ENCODE data around the gene ATP8B3. TPM values are rescaled to one million over a fixed set of nuclear protein-coding genes. Genes with fewer than 3 reads are reported as not detected.
A peak's percentile ranks its signal among the peaks of the same experiment; 100 is the strongest.
"Not testable (repeated sequence)": the region's sequence is repeated elsewhere in the genome, so short reads cannot be mapped to it uniquely, and the experiment has no call there.

The ATP8B3 gene
- total and polyA plus RNA-seq, 3 experiments from 2014 or later = 0.97 to 2.4 (median 1.6) TPM

DNA sequence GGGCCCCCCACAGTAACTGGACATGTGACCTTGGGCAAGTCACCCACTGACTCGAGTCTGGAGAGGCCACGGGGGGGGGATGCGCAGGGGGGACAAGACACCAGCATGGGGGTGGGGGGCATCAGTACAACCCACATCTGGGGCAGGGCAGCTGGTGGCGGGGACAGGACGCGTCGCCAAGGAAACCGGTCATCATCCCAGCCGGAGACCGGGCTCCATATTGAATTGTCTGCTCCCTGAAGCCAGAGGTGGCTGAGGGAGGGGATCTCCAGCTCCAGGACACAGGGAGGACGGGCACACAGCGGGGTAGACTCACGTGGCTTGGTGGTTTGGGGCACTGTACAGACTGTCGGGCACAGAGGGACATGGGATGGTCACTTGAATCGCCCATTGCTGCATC, 47.3 kb downstream of the ATP8B3 start:
- Mint-ChIP-seq H3K4me1 (no peaks in the 10 kb centered on the region), H3K27me3 (peaks cover 52 to 67% of the 10 kb centered on the region in 2 donors), H3K4me3 (peak overlapping the region in 1 of 7 donors; percentile 13), H3K27ac (no peak overlapping the region), H3K9me3 (no peaks in the 10 kb centered on the region), H3K36me3 (no peaks in the 10 kb centered on the region)
- ChIA-PET CTCF (interaction anchor here (0.8 to 1.1 kb wide), 2 partner anchors 92 to 218 kb away, joined by 4 read pairs; no protein-coding TSS in a partner anchor), POLR2A (no interaction called here)
- H3K4me1 ChIP-seq (ENCODE audit: insufficient read depth, low read length) = peaks cover 8% of the 10 kb centered on the region
- no peaks in the 10 kb centered on the region for H3K36me3 ChIP-seq (ENCODE audit: insufficient read depth, low read length)
- H3K4me3 ChIP-seq (ENCODE audit: low read length) = no peak overlapping the region
- H3K27ac ChIP-seq (ENCODE audit: low read depth, low read length) = no peak overlapping the region
- peaks cover 53% of the 10 kb centered on the region for H3K27me3 ChIP-seq (ENCODE audit: insufficient read depth, low read length, poor library complexity, severe bottlenecking)
- DNase-seq = no peak
- no peaks in the 10 kb centered on the region for H3K9me3 ChIP-seq (ENCODE audit: low read length)

DNA sequence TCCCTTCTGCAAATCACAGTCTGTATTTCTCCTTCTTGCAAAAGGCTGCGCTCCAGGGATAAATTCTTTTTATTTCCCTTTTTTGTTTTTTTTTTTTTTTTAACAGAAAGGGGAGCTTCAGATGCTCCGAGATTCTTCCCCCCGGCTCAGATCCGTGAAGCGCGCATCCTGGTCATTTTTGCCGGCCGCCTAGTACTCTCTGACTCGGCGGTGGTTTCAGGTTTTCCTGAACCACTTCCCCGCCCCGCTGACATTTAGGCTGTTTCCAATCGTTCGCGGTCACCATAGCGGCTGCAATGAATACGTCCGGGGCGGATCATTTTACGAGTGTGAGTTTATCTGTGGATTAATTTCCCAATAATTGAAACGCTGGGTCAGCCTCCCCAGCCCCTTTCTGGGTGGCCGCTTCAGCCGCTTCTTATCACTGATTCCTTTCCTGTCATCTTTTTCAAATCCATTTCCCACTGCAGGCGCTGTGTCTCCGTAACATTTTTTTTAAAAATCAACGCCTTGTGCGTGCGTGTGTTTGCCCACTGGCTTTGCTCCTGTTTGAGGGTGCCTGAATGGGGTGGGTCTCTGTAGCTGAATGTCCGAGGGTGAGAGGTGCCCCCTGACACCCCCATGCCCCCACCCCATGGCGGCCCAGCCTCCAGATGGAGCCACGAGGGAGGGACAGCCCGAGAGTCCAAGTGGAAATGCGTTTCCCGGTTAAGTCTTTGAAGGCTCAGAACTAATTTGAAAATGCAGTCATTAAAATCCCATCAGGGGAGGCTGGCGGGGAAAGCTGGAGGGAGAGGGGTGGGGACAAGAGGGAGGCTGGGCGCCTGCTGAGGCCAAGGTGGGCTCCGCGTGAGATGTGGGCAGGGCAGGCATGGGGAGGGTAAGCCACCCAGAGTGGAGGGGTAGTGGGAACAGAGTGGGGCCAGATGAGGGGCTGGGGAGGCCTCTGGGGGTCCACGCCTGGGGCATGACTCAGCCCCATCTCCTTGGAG, 48.1 kb downstream of the ATP8B3 start:
- Histone ChIP-seq H3K27ac (ENCODE audit: low read depth, low read length) (no peak overlapping the region), H3K9me3 (ENCODE audit: low read length) (no peaks in the 10 kb centered on the region), H3K4me3 (ENCODE audit: low read length) (no peak overlapping the region), H3K4me1 (ENCODE audit: insufficient read depth, low read length) (peaks cover 8% of the 10 kb centered on the region), H3K36me3 (ENCODE audit: insufficient read depth, low read length) (no peaks in the 10 kb centered on the region), H3K27me3 (ENCODE audit: insufficient read depth, low read length, poor library complexity, severe bottlenecking) (peaks cover 58% of the 10 kb centered on the region)
- Mint-ChIP-seq H3K27ac (peak overlapping the region in 1 of 8 donors; percentile 10), H3K9me3 (no peaks in the 10 kb centered on the region), H3K4me1 (no peaks in the 10 kb centered on the region), H3K36me3 (no peaks in the 10 kb centered on the region), H3K4me3 (no peak overlapping the region), H3K27me3 (peaks cover 53 to 69% of the 10 kb centered on the region in 2 donors)
- ChIA-PET CTCF (interaction anchor here (1.1 kb wide), 1 partner anchor 218 kb away, joined by 4 read pairs; no protein-coding TSS in a partner anchor), POLR2A (interaction anchor here (0.6 kb wide), 1 partner anchor 292 kb away, joined by 4 read pairs; no protein-coding TSS in a partner anchor)
- no peak for DNase-seq

DNA sequence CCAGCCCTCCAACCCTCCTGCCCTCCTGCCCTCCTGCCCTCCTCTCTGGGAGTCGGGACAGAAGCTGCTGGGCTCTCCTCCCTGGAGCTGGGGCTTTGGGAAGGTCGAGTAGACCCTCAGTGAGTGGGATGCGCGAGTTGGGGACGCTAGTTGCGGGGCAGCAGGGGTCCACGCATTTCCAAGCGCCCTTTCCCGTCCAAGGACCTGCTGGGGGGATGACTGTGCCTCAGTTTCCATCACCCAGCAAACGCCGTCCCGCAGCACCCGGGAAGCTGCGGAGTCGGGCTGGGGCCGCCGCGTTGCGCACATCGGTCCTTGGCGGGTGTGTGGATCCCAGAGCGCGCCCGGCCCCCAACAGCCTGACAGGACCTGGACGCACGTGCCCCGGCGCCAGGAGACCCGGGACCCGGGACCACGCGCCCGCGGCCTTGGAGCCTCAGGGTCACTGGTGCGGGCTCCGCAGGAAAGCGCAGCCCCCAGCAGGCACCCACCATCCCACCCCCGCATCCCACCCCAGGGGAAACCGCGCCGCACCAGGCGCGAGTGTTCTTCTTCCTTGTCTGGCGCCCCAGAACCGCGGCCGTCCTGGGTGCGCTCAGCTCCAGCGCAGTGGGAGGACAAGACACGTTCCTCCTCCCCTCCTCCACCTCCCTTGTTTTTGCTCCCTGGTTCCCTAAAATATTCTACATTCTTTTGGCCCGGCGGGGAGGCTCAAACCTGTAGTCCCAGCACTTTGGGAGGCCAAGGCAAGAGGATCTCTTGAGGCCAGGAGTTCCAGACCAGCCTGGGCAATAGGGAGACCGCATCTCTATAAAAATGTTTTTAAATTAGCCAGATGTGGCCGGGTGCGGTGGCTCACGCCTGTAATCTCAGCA, 49.6 kb downstream of the ATP8B3 start:
- H3K4me1 ChIP-seq (ENCODE audit: insufficient read depth, low read length) = peaks cover 5% of the 10 kb centered on the region
- H3K9me3 ChIP-seq (ENCODE audit: low read length) = no peaks in the 10 kb centered on the region
- no peak overlapping the region for H3K4me3 ChIP-seq (ENCODE audit: low read length)
- ChIA-PET POLR2A (no interaction called here), CTCF (no interaction called here)
- Mint-ChIP-seq H3K9me3 (no peaks in the 10 kb centered on the region), H3K4me3 (no peak overlapping the region), H3K27me3 (peaks cover 53 to 61% of the 10 kb centered on the region in 2 donors), H3K36me3 (no peaks in the 10 kb centered on the region), H3K4me1 (no peaks in the 10 kb centered on the region), H3K27ac (no peak overlapping the region)
- DNase-seq = no peak
- H3K36me3 ChIP-seq (ENCODE audit: insufficient read depth, low read length) = no peaks in the 10 kb centered on the region
- H3K27me3 ChIP-seq (ENCODE audit: insufficient read depth, low read length, poor library complexity, severe bottlenecking) = peaks cover 54% of the 10 kb centered on the region
- H3K27ac ChIP-seq (ENCODE audit: low read depth, low read length) = no peak overlapping the region

DNA sequence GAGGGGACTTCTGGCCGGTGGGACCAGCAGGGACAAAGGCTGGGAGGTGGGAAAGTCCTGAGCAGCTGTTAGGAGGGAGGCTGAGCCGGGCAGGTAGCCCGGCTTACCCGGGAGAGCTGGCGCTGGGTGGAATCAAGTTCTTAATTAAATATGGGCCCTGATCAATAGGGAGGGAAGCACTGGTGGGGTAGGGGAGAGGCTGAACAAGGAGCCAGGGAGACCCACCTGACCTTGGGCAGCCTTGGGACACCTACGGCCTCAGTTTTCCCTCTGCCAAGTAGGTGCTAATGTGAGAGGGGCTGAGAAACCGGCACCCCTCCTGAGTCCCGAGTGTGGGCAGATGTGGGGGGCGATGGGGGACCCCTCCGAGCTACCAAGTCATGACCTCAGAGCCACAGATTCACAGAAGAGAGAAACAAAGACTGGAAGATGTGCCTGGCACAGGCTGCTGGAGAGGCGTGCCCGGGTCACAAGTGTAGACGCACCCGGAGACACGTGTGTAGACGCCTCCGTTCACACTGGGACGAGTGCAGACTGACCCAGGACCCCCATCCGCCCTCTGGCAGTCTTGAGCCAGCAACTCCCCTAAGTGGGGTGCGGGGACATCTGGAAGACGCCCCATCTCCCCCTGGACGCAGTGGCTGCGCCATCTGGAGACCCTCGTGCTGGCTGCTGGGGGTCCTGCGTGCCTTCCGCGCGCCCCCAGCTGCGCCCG, 50.4 kb downstream of the ATP8B3 start:
- peaks cover 54% of the 10 kb centered on the region for H3K27me3 ChIP-seq (ENCODE audit: insufficient read depth, low read length, poor library complexity, severe bottlenecking)
- no peak overlapping the region for H3K27ac ChIP-seq (ENCODE audit: low read depth, low read length)
- peaks cover 2 to 6% (median 3%) of the 10 kb centered on the region in 3 donors for H3K4me1 Mint-ChIP-seq
- no peaks in the 10 kb centered on the region for H3K9me3 Mint-ChIP-seq
- ChIA-PET CTCF (no interaction called here), POLR2A (no interaction called here)
- no peaks in the 10 kb centered on the region for H3K36me3 ChIP-seq (ENCODE audit: insufficient read depth, low read length)
- H3K27me3 Mint-ChIP-seq = peaks cover 56 to 59% of the 10 kb centered on the region in 2 donors
- H3K4me3 Mint-ChIP-seq = no peak overlapping the region
- DNase-seq = no peak
- H3K4me1 ChIP-seq (ENCODE audit: insufficient read depth, low read length) = no peaks in the 10 kb centered on the region
- H3K9me3 ChIP-seq (ENCODE audit: low read length) = no peaks in the 10 kb centered on the region
- H3K27ac Mint-ChIP-seq = peak overlapping the region in 1 of 8 donors; percentile 18
- H3K36me3 Mint-ChIP-seq = no peaks in the 10 kb centered on the region
- H3K4me3 ChIP-seq (ENCODE audit: low read length) = no peak overlapping the region

DNA sequence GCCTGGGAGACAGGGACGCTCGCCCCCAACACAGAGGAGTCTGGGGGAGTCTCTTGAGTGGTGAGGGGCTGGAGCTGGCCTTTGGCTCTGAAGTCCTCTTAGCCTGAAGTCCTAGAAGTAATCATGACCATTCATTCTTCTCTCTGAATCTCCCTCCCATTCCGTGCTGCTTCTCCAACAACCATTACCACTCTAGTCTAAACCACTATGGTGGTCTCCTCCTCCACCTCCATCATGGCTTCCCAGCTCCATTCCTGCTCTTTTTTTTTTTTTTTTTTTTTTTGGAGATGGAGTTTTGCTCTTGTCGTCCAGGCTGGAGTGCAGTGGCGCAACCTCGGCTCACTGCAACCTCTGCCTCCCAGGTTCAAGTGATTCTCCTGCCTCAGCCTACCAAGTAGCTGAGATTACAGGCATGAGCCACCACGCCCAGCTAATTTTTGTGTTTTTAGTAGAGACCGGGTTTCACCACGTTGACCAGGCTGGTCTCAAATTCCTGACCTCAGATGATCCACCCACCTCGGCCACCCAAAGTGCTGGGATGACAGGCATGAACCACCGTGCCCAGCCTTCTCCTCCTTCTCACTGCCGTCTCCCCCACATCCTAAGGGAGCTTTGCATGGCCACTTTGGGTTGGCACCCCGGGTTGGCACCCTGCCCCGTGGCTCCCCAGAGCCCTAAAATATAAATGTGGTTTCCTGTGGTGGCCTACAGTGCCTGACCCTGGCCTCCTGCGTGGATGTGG, 51.1 kb downstream of the ATP8B3 start:
- H3K9me3 ChIP-seq (ENCODE audit: low read length); DNase-seq; H3K36me3 Mint-ChIP-seq; H3K4me1 Mint-ChIP-seq; H3K4me3 ChIP-seq (ENCODE audit: low read length); POLR2A ChIA-PET; H3K27ac Mint-ChIP-seq; H3K9me3 Mint-ChIP-seq; H3K36me3 ChIP-seq (ENCODE audit: insufficient read depth, low read length); H3K27ac ChIP-seq (ENCODE audit: low read depth, low read length); H3K4me3 Mint-ChIP-seq; H3K4me1 ChIP-seq (ENCODE audit: insufficient read depth, low read length): not testable (repeated sequence)
- peaks cover 54% of the 10 kb centered on the region for H3K27me3 ChIP-seq (ENCODE audit: insufficient read depth, low read length, poor library complexity, severe bottlenecking)
- peaks cover 58 to 63% of the 10 kb centered on the region in 2 donors for H3K27me3 Mint-ChIP-seq
- CTCF ChIA-PET = interaction anchor here (1.0 to 1.2 kb wide), 2 partner anchors 9 to 215 kb away, joined by 4 read pairs; no protein-coding TSS in a partner anchor

DNA sequence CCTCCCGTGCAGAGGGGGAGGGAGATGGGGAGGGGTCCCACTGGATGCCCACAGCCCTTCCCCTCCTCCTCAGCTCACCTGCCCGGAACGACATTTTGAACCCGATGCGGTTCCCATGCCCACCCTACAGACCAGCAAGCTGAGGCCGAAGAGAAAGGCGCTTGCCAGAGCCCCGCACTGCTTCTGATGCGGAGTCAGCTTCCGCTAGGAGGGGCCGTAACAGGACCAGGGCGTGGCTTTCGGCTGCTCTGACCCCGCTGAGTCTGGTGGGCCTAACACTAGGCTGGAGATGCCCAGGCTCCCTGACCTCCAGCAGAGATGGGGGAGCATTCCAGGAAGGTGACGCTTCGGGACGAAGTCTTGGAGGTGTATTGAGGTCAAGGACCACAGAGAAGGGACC, 52.1 kb downstream of the ATP8B3 start:
- Histone ChIP-seq H3K9me3 (ENCODE audit: low read length) (no peaks in the 10 kb centered on the region), H3K27me3 (ENCODE audit: insufficient read depth, low read length, poor library complexity, severe bottlenecking) (peaks cover 50% of the 10 kb centered on the region), H3K27ac (ENCODE audit: low read depth, low read length) (no peak overlapping the region), H3K4me3 (ENCODE audit: low read length) (no peak overlapping the region), H3K4me1 (ENCODE audit: insufficient read depth, low read length) (no peaks in the 10 kb centered on the region), H3K36me3 (ENCODE audit: insufficient read depth, low read length) (no peaks in the 10 kb centered on the region)
- Mint-ChIP-seq H3K4me3 (no peak overlapping the region), H3K9me3 (no peaks in the 10 kb centered on the region), H3K36me3 (no peaks in the 10 kb centered on the region), H3K4me1 (peaks cover 4 to 13% (median 4%) of the 10 kb centered on the region in 3 donors), H3K27me3 (peaks cover 52 to 58% of the 10 kb centered on the region in 2 donors), H3K27ac (no peak overlapping the region)
- CTCF ChIA-PET = interaction anchor here (1.2 kb wide), 1 partner anchor 214 kb away, joined by 4 read pairs; no protein-coding TSS in a partner anchor
- POLR2A ChIA-PET = no interaction called here
- no peak for DNase-seq

Measured in CD8-positive, alpha-beta memory T cell (primary cell).